DOHH2 (cell line): Measurements from ENCODE around the gene PTPRCAP.
"Not testable (repeated sequence)": the region's sequence is repeated elsewhere in the genome, so short reads cannot be mapped to it uniquely, and the experiment has no call there.

ENCODE experiments used
- CTCF ChIP-seq: fragments of 200-600 bp; sonication (generic); IDR thresholded peaks from one replicate; pipeline ENCODE4 v1.5.1; 2014; ENCODE audit warnings: antibody characterized with exemption, mild to moderate bottlenecking, low read depth, low read length; ENCODE audit not compliant: poor library complexity, severe bottlenecking
- EZH2phosphoT487 ChIP-seq: fragments of 200-600 bp; sonication (generic); IDR thresholded peaks from 2 replicates; pipeline ENCODE4 v1.6.1; 2017; ENCODE audit warnings: borderline replicate concordance, mild to moderate bottlenecking, antibody characterized with exemption, low read length, moderate library complexity, mixed read lengths

GRCh38 chr11:67477344-67478050, 40.0 kb upstream of the PTPRCAP start:
- not testable (repeated sequence) for TF ChIP-seq CTCF, EZH2phosphoT487
